IPS-15b (cell line): Measurements from ENCODE around the gene RER1.

Experiments
- H3K27me3 ChIP-seq: one replicate; pipeline ENCODE4 v1.6.1; 2013; ENCODE audit warnings: low read length; ENCODE audit not compliant: control insufficient read depth, insufficient read depth
- H3K36me3 ChIP-seq: one replicate; pipeline ENCODE4 v1.6.1; 2013; ENCODE audit warnings: low read length; ENCODE audit not compliant: control insufficient read depth, insufficient read depth
- H3K4me1 ChIP-seq: one replicate; pipeline ENCODE4 v1.6.1; 2013; ENCODE audit warnings: mild to moderate bottlenecking, low read length; ENCODE audit not compliant: control insufficient read depth, insufficient read depth
- H3K4me3 ChIP-seq: one replicate; pipeline ENCODE4 v1.5.1; 2013; ENCODE audit warnings: low read depth, low read length
- H3K9ac ChIP-seq: one replicate; pipeline ENCODE4 v1.6.1; 2013; ENCODE audit warnings: low read depth, mild to moderate bottlenecking, low read length
- H3K9me3 ChIP-seq: one replicate; pipeline ENCODE4 v1.6.1; 2013; ENCODE audit warnings: mild to moderate bottlenecking, low read length; ENCODE audit not compliant: control insufficient read depth, insufficient read depth

The RER1 gene

GRCh38 chr1:2391041-2391930, at the start of gene RER1, which contains the start of gene MORN1:
RER1 (plus strand) TSS chr1:2391841; CDS start chr1:2395791, 3,950 bp downstream.
MORN1 (minus strand) TSS chr1:2391554; CDS start chr1:2391533, 21 bp downstream.
- Histone ChIP-seq H3K9ac (peak within 1 kb of the TSS; percentile 62), H3K4me1 (peaks cover 3% of the 10 kb centered on the region), H3K9me3 (no peaks in the 10 kb centered on the region), H3K27me3 (no peaks in the 10 kb centered on the region), H3K4me3 (peak within 1 kb of the TSS; percentile 84), H3K36me3 (peaks cover 17% of the 10 kb centered on the region)

- Histone ChIP-seq H3K27me3 (no peaks in the 10 kb centered on the region), H3K4me1 (no peaks in the 10 kb centered on the region)
These were observed 49.1 kb upstream of the RER1 start for GRCh38 chr1:2342384-2343022.

GRCh38 chr1:2343023-2343935, 48.4 kb upstream of the RER1 start:
- Histone ChIP-seq H3K9me3 (no peaks in the 10 kb centered on the region), H3K4me3 (no peak overlapping the region), H3K4me1 (no peaks in the 10 kb centered on the region), H3K36me3 (peaks cover 2% of the 10 kb centered on the region), H3K9ac (no peak overlapping the region), H3K27me3 (no peaks in the 10 kb centered on the region)

More at GRCh38 chr1:2342384-2343022, 49.1 kb upstream of the RER1 start:
- Histone ChIP-seq H3K4me3 (no peak overlapping the region), H3K36me3 (peaks cover 2% of the 10 kb centered on the region), H3K9ac (no peak overlapping the region), H3K9me3 (no peaks in the 10 kb centered on the region)

- H3K27me3 ChIP-seq = no peaks in the 10 kb centered on the region
- H3K4me1 ChIP-seq = no peaks in the 10 kb centered on the region
- H3K9me3 ChIP-seq = no peaks in the 10 kb centered on the region
- no peak overlapping the region for H3K9ac ChIP-seq
- peaks cover 2% of the 10 kb centered on the region for H3K36me3 ChIP-seq
- no peak overlapping the region for H3K4me3 ChIP-seq
These were observed 47.4 kb upstream of the RER1 start for GRCh38 chr1:2344121-2344681.

GRCh38 chr1:2344744-2345296, 46.8 kb upstream of the RER1 start:
- H3K27me3 ChIP-seq = no peaks in the 10 kb centered on the region
- no peak overlapping the region for H3K9ac ChIP-seq
- no peak overlapping the region for H3K4me3 ChIP-seq
- H3K36me3 ChIP-seq = peaks cover 2% of the 10 kb centered on the region
- no peaks in the 10 kb centered on the region for H3K9me3 ChIP-seq
- H3K4me1 ChIP-seq = no peaks in the 10 kb centered on the region

DNA sequence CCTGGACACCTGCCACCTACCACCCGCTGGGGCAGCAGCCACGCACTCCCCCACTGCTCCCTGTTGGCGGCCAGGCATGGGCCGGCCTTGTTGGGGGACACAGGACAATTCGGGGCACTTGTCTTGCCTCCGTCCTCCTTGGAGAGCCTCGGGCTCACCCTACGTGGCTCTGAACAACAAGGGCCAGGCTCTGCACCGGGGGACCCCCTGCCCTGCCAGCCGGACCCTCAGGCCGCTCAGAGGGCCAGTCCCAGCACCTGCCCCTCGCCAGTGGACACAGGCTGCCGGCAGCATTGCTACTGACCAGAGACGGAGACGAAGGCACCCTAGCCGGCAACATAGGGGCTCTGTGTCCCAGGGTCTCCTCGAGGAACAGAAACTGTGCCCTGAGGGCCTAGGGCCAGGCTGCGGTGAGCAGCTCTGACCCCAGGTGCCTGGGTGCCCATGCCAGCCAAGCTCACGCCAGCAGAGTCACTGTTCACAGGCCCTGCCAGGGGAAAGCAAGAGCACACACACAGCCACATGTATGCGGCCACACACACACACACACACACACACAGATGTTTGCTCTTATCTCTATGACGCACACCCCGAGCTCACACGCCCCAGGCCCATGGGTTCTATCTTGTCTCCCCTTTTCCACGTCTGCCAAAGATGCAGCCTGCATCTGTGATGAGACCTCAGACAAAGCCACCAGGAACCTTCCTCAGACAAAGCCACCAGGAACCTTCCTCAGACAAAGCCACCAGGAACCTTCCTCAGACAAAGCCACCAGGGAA, 46.2 kb upstream of the RER1 start:
- Histone ChIP-seq H3K9me3 (no peaks in the 10 kb centered on the region), H3K4me3 (no peak overlapping the region), H3K4me1 (no peaks in the 10 kb centered on the region), H3K27me3 (no peaks in the 10 kb centered on the region), H3K36me3 (peaks cover 2% of the 10 kb centered on the region), H3K9ac (no peak overlapping the region)

DNA sequence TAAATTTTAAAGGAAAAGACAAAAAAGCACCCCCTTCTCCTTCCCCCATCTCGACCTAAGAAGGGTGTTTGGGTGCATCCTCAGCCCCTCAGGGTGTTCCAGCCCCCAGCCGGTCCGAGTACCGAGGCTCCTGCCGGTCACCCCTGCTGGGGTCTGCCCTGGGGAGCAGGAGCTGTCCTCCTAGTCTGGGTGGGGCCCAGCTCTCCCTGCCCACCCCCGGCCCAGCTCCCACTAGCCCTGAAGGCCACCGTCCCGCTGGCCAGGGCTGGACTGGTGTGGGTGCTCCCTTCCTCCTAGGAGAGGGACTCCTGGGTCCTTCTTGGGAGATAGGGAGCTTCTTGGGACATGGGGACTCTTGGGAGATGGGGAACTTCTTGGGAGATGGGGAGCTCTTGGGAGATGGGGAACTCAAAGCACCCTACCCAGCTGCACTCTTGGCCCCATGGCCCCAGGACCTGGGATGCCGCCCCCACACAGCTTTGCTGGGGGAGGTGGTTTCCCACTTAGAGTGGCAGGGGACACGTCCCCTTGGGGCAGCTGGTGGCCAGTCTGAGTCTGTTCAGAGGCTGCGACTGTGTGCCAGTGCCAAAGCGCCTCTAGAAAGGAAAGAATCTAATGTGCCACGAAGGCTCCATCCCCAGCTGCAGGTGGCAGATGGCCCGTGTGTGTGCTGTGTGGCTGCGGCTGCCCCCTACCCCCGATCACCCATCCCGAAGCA, 44.8 kb upstream of the RER1 start:
- no peak overlapping the region for H3K9ac ChIP-seq
- H3K4me3 ChIP-seq = no peak overlapping the region
- no peaks in the 10 kb centered on the region for H3K27me3 ChIP-seq
- no peaks in the 10 kb centered on the region for H3K9me3 ChIP-seq
- H3K36me3 ChIP-seq = peaks cover 2% of the 10 kb centered on the region
- H3K4me1 ChIP-seq = no peaks in the 10 kb centered on the region

DNA sequence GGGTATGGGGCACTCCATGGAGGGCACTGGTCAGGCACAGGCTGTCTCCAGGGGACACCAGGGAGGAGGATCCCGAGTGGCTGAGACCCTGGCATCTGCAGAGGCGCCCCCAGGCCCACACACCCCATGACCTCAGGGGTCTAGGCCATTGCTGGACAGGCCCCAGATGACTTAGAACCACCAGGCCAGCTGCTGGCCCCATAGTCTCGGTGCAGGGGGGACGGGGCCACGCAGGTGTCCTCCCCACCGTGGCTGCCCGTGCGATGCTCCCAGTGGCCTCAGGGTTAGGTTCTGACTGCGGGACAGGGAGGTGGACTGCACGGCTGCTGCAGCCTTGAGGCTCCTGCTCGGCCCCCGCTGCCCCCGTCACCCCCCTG, 44.2 kb upstream of the RER1 start:
- Histone ChIP-seq H3K4me3 (no peak overlapping the region), H3K9me3 (no peaks in the 10 kb centered on the region), H3K27me3 (no peaks in the 10 kb centered on the region), H3K9ac (no peak overlapping the region), H3K36me3 (peaks cover 2% of the 10 kb centered on the region), H3K4me1 (no peaks in the 10 kb centered on the region)

DNA sequence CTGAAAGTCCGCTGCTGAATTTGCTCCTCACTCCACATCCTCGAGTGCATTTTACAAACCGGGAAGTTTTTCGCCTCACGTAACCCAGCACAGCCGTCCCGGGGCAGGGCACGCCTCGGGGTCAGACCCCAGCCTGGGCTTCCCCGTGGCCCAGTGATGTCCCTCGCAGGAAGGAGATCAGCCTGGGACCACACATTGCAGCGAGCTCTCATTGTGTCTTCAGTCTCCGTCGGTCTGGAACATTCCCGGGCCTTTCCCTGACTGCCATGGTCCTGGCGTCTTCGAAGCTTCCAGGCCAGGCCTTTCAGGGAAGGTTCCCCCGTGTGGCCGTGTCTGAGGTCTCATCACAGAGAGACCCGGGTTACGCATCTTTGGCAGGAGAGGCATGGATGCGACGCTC, 43.7 kb upstream of the RER1 start:
- no peak overlapping the region for H3K4me3 ChIP-seq
- H3K36me3 ChIP-seq = peaks cover 2% of the 10 kb centered on the region
- no peaks in the 10 kb centered on the region for H3K4me1 ChIP-seq
- H3K27me3 ChIP-seq = no peaks in the 10 kb centered on the region
- H3K9ac ChIP-seq = no peak overlapping the region
- H3K9me3 ChIP-seq = no peaks in the 10 kb centered on the region
